GM18526 (cell line): ENCODE measurements around the gene KIAA0319L.

ENCODE experiments used
- POLR2A ChIP-seq: IDR thresholded peaks from 3 replicates; pipeline ENCODE4 v1.6.1; 2011; ENCODE audit not compliant: insufficient read length; ENCODE audit errors: extremely low read depth

KIAA0319L gene

DNA sequence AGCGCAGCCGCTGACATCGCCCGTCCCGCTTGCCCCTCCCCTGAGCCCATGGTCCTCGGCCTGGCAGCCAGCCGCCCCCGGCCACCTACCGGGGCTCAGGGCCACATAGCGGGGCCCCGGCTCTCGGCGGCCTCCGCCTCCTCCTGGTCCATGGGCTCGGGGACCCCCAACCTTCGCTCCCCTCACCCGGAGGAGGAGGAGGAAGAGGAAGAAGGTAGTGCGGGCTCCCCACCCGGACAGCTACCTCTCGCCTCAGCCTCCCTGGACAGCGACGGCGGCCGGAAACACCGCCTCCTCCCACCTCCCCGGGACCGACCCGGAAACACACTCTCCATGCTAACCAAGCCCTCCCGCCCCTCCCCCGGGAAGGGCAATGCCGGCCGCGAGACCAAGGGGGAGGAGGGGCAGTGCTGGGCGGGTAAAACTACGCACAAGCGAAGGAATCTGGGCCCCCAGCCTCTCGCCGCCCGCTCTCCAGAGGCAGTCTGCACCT is at the start of gene KIAA0319L:
TSS of gene KIAA0319L (minus strand) at position 286 of the 493 bp plus-strand sequence. CDS start 2,912 bp downstream, outside the sequence.
- TF ChIP-seq POLR2A = peak; percentile 29

DNA sequence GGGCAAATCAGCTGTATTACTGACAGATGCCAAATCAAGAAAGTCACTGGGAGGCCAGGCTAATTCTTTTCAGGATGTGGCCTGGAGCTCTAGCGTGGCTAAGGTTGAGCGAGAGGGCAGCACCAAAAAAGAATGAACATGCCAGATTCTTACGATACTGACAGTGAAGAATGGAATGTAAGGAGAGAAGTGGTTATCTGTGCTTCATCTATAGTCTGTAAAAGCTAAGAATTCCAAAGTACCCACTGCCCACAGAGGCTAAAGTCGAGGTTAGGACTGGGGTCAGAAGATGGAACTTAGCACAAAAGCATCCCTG is 48.6 kb upstream of the KIAA0319L start:
- TF ChIP-seq POLR2A = no peak

DNA sequence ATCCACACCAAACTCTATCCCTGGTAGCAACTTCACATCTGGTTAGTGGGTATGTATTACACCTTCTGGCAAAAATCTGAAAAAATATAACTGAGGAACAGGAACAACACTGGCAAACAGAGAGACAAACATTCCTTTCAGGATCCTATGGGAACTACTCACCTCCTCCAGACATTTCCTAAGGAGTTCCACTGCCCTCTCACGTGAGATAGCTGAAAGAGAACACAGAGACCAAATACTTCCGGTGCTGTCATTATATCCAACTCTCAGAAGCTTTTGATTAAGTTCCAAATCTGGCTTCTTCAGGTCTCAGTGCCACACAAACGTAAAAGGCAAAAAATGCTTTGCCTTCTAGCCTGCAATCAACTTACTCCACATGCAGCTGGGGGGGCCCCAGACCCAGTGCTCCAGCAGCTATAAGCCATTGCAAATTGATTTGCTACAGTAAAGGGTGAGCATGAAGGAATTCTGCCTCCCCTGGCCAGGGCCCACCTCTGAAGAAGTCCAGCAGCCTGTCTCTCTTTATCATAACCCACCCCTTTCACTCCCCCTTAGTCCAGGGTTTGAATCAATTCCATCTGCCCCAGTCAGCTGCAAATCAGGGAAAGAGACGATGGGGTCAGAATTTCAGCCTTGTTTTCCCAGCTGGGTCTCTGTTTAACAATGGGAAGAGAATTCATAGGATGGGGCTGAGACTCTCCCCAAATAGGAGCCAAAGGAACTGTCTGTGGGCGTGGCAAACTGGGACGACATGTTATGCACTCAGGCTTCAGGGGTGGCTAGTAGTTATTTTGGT is 48.1 kb upstream of the KIAA0319L start:
- TF ChIP-seq POLR2A = no peak

DNA sequence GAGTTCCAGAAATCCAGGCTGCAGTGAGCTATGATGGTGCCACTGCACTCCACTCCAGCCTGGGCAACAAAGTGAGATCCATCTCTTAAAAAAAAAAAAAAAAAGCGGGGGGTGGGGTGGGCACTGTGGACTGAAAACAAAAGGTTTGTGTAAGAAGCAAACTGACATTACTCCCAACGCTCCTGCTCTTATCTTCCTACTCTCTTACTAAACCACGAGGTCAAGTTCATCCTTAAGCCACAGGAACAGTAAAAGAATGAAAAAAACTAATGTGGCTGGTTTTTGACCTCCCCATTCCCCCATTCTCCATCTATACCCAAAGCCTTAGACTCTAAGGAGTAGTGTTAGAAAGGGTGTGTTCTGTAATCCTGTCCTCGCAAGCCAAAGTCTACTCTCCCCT is 46.7 kb upstream of the KIAA0319L start:
- TF ChIP-seq POLR2A = no peak

DNA sequence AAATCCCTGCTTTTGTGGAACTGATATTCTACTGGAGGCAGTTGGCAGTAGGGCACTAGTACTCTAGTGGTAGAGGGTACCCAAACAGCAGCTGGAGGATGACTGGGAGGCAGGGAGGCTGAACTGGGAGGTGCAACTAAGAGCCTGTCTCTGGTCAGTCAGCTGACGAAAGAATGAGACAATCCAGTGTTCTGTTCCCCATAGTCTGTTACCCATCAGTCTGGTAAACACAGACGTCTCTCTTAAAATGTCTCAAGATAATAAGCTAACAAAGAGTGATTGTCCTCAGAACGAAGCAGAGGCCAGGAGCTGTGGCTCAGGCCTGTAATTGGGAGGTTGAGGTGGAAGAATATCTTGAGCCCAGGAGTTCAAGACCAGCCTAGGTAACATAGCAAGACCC is 46.3 kb upstream of the KIAA0319L start:
- no peak for TF ChIP-seq POLR2A

DNA sequence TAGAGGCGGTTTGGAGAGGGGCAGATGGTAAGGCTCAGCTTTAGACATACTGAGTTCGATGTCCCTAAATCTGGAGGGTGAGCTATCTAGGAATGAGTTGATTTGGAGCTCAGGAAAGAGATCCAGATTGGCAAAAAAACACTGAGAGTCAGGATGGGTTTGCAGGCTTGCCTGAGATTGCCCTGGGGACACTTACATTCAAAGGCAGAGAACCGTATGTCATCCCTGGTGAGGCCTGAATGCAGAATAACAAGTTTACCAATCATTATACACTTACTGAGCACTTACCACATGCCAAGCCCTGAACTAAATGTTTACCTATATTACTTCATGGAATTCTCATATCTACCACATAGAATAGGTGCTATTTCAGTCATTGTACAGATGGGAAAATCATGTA is 43.4 kb upstream of the KIAA0319L start:
- no peak for TF ChIP-seq POLR2A

DNA sequence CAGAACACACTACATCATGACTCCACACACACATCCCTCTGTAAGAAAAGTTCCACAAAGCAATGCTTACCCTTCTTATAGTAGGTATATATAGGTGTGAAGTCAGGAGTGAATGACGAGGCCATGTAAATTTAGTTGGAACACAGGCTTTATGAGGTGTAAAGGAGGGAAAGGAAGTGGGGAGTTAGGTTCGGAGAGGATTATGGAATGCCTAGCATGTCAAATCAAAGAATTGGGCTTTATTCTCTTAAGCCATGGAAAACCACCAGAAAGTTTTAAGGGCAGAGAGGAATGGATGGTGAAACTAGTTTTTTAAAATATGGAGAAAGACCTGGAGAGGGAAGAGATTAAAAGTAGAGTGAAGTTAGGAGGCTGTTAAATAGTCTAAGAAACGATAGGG is 42.2 kb upstream of the KIAA0319L start:
- no peak for TF ChIP-seq POLR2A

DNA sequence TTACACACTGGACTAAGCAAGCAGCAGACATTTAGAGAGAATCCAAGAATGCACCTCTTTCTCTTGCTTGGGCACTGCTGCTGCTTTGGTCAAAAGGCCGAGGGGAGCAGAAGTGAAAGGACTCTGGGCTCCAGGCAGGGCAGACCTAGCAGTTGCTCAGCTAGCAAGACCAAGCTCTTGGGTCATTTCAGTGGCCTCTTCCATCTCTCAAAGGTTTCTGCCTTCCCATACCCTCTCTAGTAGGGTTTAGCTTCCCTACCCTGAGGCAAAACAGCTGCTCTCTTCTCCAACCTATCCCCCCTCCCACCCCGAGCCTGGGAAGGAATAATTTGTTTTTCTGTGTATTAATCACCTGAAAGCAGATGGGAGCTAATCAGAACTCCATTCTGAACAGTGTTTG is 41.7 kb upstream of the KIAA0319L start:
- no peak for TF ChIP-seq POLR2A

DNA sequence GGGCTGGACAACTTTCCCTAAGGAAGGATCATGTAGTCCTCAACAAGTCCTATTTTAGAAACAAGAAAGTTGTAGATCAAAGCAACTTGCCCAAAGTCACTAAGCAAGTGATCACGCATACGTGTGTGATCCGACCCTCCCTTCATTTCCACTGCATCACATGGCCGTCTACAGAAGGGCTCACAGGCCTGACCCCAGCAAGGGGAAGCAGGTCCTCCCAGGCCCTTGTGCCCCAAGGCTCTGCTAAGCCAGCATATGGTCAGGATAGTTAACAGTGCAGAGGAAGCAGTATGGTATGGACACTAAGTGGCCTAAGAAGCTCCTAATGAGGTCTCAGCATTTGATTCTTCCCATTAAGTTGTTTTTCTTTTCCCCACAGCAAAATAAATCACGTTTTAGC is 40.7 kb upstream of the KIAA0319L start:
- no peak for TF ChIP-seq POLR2A

DNA sequence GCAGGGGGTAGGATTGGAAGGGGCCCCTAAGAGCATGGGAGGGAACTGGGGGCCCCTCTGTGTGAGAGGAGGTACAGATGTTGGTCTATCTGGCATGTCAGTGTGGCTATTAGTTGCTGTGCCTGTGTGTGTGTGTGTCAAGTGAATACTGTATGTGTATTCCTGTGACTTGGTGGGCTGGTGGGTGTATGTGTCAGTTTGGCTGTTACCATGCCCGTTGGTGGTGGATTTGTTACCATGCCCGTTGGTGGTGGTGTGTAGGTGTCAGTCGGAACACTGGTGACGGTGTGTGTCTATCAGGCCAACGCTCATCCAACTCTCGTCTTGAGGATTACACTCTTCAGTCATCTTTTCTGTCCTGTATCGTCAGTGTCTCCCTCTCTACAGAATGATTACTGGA is 38.5 kb upstream of the KIAA0319L start:
- no peak for TF ChIP-seq POLR2A

DNA sequence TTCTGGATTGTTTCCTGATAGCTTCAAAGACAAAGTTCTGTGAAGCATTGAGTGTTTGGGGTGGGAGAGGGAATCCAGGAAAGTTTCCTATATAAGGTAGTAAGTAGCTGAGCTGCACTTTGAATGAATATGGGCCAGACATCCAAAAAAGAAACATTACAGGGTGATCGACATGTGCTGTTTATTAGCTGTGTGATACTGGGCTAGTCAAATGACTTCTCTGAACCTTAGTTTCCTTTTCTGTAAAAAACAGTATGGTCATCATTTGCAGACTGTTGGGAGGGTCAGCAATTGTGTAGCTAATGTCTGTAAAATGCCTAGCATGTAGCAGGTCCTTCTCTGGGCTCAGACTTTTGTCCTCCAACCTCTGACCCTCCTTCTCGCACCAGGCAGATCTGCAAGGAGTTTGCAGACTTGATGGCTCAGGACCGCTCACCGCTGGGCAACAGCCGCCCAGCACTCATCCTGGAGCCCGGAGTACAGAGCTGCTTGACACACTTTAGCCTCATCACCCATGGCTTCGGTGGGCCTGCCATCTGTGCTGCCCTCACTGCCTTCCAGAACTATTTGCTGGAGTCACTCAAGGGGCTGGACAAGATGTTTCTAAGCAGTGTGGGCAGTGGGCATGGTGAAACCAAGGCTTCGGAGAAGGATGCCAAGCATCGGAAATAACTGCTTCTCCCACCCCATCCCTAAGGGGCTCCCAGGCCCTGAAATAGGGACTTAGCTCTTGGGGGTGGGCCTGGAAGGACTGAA is 37.0 kb upstream of the KIAA0319L start:
- TF ChIP-seq POLR2A = no peak

DNA sequence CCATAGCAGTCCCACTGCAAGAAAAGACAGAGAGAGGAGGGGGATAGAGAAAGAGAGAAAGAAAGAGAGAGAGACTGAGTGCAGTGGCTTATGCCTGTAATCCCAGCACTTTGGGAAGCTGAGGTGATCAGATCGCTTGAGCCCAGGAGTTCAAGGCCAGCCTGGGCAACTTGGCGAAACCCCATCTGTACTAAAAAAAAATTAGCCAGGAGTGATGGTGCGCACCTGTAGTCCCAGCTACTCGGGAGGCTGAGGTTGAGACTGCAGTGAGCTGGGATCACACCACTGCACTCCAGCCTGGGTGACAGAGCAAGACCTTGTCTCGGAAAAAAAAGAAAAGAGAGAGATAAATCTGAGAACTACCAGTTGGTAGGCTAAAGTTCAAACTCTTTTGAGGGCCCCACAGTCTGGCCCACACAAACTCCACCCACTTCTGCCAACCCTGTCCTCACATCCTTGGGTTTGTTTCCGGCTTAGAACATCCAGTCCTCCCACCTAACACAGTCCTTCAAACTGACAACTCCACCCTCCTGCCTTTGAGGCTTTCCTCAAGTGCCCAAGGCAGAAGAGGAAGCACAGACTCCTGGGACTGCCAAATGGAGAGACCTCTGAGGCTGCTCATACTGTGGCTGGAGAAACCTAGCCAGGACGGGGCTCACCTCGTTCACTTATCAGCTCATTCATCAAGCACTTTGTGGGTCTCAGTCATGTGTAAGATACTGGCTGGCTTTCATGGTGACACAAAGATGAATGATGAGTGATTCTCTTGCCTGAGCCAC is 36.0 kb upstream of the KIAA0319L start:
- no peak for TF ChIP-seq POLR2A

DNA sequence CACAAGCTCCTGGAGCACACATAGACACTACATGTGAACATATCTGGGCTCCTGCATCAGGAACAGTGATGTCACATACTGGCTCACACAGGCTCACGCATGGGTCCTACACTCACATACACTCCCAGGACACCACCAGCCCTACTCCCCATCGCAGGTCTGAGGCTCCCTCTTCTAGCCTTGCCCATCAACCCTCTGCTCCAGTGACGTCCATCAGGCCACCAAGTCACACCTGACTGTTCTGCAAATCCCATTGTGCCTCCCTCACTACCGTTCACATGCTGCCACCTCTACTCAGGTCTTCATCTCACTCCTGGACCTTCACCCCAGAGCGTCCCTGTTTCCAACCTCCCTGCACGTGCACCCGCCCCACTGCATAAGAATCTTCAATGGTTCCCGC is 34.0 kb upstream of the KIAA0319L start:
- TF ChIP-seq POLR2A = no peak

DNA sequence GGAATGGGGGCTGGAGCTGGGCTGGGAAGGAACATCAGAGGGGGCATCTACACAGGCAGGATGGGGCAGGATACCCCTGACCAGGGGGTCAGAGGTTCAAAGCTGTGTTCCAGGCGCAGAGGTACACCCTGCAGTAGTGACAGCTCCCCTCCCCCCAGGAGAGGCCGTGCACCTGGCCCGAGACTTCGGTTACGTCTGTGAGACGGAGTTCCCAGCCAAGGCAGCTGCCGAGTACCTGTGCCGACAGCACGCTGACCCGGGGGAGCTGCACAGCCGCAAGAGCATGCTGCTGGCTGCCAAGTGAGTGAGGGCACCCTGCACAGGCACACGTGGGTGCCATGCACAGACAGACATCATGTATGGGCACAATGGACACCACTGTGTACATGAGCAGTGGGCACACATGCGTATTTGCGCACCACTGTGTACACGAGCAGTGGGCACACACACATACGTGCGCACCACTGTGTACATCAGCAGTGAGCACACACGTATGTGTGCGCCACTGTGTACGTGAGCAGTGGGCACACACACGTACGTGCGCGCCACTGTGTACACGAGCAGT is 33.4 kb upstream of the KIAA0319L start:
- TF ChIP-seq POLR2A = no peak

DNA sequence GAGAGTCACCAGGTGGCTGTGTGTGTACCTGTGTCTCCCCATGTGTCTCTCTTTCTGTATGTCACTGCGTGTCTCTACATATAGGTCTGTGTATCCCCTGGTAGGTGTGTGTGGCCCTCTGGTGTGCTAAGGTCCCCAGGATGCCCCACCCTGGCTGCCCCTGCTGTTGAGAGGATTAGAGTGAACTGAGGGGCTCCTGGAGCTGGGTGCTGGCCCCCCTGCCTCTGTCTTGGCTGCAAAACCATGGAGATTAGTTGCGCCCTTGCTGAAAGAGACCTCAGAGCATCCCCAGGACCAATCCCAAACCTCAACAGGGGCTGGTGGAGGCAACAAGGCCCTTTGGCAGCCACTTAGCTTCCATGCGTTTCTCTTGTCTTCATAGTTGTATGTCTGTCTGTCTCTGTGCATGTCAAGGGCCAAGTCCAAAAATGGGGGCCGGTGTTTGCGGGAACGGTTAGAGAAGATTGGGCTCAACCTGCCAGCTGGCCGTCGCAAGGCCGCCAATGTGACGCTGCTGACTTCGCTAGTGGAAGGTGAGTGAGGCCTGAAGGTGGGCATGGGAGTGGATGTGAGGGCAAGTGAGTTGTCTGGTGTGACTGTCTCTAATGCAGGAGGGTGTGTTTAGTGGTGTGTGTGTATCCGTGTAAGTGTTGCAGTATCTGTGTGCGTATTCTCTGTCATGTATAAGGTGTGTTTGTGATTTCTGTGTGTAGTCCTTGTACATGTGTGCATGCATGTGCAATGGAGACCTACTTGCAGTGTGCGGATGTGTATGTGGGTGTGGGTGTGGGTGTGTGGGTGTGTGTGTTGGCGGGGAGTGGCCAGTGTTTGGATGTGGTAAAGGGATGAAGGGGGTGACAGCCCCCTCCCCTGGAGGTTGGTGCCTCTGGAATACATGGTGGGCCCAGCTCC is 32.6 kb upstream of the KIAA0319L start:
- no peak for TF ChIP-seq POLR2A
